ENCODE measurements around the gene ONECUT2. TPM values are rescaled to one million over a fixed set of nuclear protein-coding genes. Genes with fewer than 3 reads are reported as not detected.

Gene ONECUT2
- total and polyA plus RNA-seq, 9 donors, result 0.03 to 1.1 (median 0.19) TPM

DNA sequence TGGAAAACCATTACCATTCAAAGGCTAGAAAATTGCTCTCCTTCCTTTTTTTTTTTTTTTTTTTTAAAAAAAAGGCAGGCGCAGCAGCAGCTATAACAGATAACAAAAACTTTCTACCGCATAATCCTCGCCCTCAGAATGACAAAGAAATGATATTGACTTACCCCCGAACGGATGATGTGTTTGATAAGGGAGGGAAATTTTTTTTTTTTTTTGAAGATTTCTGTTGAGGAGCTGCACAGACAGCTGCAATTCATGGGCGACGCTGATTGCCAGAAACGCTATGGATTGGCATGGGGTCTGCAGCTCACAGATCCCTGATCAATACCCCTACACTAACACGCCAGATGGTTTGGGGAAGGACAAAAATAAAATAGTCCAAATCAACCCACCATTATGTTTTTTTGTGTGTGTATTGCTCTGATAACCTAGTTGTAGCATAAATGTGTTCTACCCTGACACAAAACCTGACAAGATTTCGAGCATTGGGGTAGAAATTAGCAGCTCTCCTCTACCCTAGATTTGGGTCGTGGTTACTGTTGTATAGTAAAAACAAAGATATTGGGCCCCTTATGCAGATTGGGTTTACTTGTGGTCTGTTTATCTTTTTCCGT is 3.6 kb upstream of the ONECUT2 start:
- no CpG with 5 or more reads among the region's 12 CpGs for WGBS (ENCODE audit: insufficient coverage)
- no peak overlapping the region for H3K4me3 ChIP-seq (ENCODE audit: low read length)
- H3K36me3 ChIP-seq (ENCODE audit: control insufficient read depth, insufficient read depth, low read length), result no peaks in the 10 kb centered on the region
- H3K9me3 ChIP-seq (replicated peaks; ENCODE audit: control insufficient read depth, low read depth, low read length), result no peaks in the 10 kb centered on the region
- H3K4me1 ChIP-seq (ENCODE audit: control insufficient read depth, insufficient read depth, low read length), result peaks cover 27% of the 10 kb centered on the region
- no peak for DNase-seq
- H3K27ac ChIP-seq (ENCODE audit: low read length), result no peak overlapping the region
- peaks cover 79% of the 10 kb centered on the region for H3K27me3 ChIP-seq (ENCODE audit: control insufficient read depth, insufficient read depth, low read length)

DNA sequence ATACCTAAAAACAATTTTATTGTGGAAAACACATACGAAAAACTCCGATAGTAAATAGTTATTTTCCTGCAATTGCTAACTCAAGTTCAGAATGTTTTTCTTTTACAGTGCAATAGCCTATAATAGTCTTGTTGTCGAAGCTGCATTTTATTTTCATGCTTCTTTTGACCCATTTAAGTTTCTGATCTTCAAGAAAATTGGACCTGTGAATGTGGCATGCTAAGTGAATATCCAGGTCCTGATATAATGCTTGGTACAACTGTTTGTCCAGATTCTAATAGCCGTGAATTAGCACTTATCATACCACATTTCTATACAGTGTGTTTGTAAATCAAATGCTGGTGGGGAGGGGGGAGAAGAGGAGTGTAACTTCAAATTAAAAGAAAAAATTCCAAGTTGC is 3.0 kb upstream of the ONECUT2 start:
- Histone ChIP-seq H3K27me3 (ENCODE audit: control insufficient read depth, insufficient read depth, low read length) (peaks cover 82% of the 10 kb centered on the region), H3K36me3 (ENCODE audit: control insufficient read depth, insufficient read depth, low read length) (no peaks in the 10 kb centered on the region), H3K9me3 (replicated peaks; ENCODE audit: control insufficient read depth, low read depth, low read length) (no peaks in the 10 kb centered on the region), H3K4me3 (ENCODE audit: low read length) (no peak overlapping the region), H3K27ac (ENCODE audit: low read length) (no peak overlapping the region), H3K4me1 (ENCODE audit: control insufficient read depth, insufficient read depth, low read length) (peaks cover 30% of the 10 kb centered on the region)
- no CpG with 5 or more reads among the region's 4 CpGs for WGBS (ENCODE audit: insufficient coverage)
- no peak for DNase-seq

DNA sequence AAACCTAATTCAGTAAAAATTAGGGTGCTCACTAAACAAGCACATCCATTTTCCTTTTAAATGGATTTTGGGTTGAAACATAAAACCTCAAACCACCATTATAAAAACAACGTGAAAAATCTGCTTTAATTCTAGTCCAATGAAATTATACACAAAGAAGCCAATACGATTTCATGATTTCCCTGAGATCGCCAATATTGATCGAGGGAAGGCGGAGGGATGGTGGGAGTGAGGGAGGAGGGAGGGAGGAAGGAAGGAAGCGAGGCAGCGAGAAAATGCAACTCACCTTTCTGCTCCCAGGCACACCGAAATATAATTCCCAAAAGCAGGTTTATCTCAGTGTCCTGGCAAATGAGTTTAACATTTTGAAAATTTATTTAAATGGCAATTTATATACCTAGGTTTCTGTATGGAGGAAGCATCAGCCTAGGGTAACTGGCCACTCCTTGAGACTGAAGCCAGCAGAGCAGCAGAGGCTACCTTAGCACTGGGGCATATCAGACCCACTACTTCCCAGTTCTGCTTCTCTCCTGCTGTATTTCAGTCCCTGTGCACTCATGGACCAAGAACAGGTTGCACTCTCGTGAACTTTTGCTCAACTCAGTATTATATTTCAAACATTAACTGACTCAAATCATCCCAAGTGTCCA is 2.3 kb upstream of the ONECUT2 start:
- Histone ChIP-seq H3K9me3 (replicated peaks; ENCODE audit: control insufficient read depth, low read depth, low read length) (no peaks in the 10 kb centered on the region), H3K27me3 (ENCODE audit: control insufficient read depth, insufficient read depth, low read length) (peaks cover 83% of the 10 kb centered on the region), H3K27ac (ENCODE audit: low read length) (no peak overlapping the region), H3K4me1 (ENCODE audit: control insufficient read depth, insufficient read depth, low read length) (peaks cover 33% of the 10 kb centered on the region), H3K36me3 (ENCODE audit: control insufficient read depth, insufficient read depth, low read length) (no peaks in the 10 kb centered on the region), H3K4me3 (ENCODE audit: low read length) (no peak overlapping the region)
- WGBS (ENCODE audit: insufficient coverage), result no CpG with 5 or more reads among the region's 9 CpGs
- DNase-seq, result no peak

DNA sequence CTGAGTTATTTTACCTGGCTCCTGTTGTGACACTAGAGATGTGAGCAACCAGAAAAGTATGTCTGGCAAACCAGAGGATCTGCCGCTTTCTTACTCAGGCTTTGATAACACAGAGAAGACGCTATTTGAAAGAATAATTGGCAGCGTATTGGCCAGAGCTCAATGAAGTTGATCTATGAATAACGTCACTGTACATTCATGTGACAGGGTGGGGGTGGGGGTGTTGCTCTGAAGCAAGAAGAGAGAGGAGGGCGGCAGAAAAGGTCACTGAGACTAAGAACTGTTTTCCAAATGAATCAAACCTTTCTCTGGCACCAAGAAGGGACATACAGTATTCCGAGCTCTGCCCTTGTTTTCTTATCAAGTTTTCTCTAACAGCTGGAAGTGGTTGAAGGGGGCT is 1.7 kb upstream of the ONECUT2 start:
- no peak overlapping the region for H3K27ac ChIP-seq (ENCODE audit: low read length)
- H3K4me1 ChIP-seq (ENCODE audit: control insufficient read depth, insufficient read depth, low read length), result peaks cover 35% of the 10 kb centered on the region
- no peaks in the 10 kb centered on the region for H3K9me3 ChIP-seq (replicated peaks; ENCODE audit: control insufficient read depth, low read depth, low read length)
- no peak overlapping the region for H3K4me3 ChIP-seq (ENCODE audit: low read length)
- DNase-seq, result no peak
- H3K36me3 ChIP-seq (ENCODE audit: control insufficient read depth, insufficient read depth, low read length), result no peaks in the 10 kb centered on the region
- peaks cover 83% of the 10 kb centered on the region for H3K27me3 ChIP-seq (ENCODE audit: control insufficient read depth, insufficient read depth, low read length)
- WGBS (ENCODE audit: insufficient coverage), result 0% methylated on average over 4 of the region's 6 CpGs

DNA sequence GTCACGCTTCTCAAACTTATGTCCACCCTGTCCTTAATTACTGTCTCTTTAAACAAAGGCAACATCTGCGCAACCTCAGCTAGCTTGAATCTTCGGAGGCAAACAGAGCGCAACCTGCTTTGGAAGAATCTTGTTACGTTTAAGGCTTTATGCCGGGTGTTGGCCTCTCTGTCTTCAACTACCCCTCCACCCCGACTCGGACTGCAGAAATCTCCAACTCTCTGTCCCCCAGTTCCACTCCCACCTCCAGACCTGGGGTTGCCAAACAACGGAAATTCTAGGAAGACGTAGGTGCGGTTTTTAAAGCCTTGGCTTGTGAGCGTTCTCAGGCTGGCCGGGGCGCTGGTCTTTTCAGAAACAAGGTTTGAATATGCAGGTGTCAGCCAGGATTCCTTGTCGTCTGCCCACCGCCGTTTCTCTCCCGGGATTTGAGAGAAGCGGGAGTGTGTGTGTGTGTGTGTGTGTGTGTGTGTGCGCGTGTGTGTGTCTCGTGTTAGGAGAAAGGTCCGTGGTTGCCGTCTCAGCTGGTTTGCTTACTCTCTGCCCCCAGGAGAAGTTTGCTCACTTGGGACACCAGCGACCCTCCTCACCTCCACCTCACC is 1.1 kb upstream of the ONECUT2 start:
- WGBS (ENCODE audit: insufficient coverage), result under 1% methylated on average over 16 of the region's 25 CpGs
- no peak for DNase-seq
- Histone ChIP-seq H3K4me3 (ENCODE audit: low read length) (no peak overlapping the region), H3K9me3 (replicated peaks; ENCODE audit: control insufficient read depth, low read depth, low read length) (no peaks in the 10 kb centered on the region), H3K27me3 (ENCODE audit: control insufficient read depth, insufficient read depth, low read length) (peaks cover 83% of the 10 kb centered on the region), H3K4me1 (ENCODE audit: control insufficient read depth, insufficient read depth, low read length) (peaks cover 41% of the 10 kb centered on the region), H3K36me3 (ENCODE audit: control insufficient read depth, insufficient read depth, low read length) (no peaks in the 10 kb centered on the region), H3K27ac (ENCODE audit: low read length) (no peak overlapping the region)

DNA sequence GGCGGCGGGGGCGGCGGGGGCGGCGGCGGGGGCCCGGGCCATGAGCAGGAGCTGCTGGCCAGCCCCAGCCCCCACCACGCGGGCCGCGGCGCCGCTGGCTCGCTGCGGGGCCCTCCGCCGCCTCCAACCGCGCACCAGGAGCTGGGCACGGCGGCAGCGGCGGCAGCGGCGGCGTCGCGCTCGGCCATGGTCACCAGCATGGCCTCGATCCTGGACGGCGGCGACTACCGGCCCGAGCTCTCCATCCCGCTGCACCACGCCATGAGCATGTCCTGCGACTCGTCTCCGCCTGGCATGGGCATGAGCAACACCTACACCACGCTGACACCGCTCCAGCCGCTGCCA is 644 bp downstream of the ONECUT2 start:
- no peaks in the 10 kb centered on the region for H3K36me3 ChIP-seq (ENCODE audit: control insufficient read depth, insufficient read depth, low read length)
- peaks cover 37% of the 10 kb centered on the region for H3K4me1 ChIP-seq (ENCODE audit: control insufficient read depth, insufficient read depth, low read length)
- H3K4me3 ChIP-seq (ENCODE audit: low read length), result no peak overlapping the region
- H3K27ac ChIP-seq (ENCODE audit: low read length), result no peak overlapping the region
- no peak for DNase-seq
- WGBS (ENCODE audit: insufficient coverage), result under 1% methylated on average over 44 of the region's 44 CpGs
- H3K9me3 ChIP-seq (replicated peaks; ENCODE audit: control insufficient read depth, low read depth, low read length), result no peaks in the 10 kb centered on the region
- H3K27me3 ChIP-seq (ENCODE audit: control insufficient read depth, insufficient read depth, low read length), result peaks cover 86% of the 10 kb centered on the region

DNA sequence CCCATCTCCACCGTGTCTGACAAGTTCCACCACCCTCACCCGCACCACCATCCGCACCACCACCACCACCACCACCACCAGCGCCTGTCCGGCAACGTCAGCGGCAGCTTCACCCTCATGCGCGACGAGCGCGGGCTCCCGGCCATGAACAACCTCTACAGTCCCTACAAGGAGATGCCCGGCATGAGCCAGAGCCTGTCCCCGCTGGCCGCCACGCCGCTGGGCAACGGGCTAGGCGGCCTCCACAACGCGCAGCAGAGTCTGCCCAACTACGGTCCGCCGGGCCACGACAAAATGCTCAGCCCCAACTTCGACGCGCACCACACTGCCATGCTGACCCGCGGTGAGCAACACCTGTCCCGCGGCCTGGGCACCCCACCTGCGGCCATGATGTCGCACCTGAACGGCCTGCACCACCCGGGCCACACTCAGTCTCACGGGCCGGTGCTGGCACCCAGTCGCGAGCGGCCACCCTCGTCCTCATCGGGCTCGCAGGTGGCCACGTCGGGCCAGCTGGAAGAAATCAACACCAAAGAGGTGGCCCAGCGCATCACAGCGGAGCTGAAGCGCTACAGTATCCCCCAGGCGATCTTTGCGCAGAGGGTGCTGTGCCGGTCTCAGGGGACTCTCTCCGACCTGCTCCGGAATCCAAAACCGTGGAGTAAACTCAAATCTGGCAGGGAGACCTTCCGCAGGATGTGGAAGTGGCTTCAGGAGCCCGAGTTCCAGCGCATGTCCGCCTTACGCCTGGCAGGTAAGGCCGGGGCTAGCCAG is 1.2 kb downstream of the ONECUT2 start:
- Histone ChIP-seq H3K9me3 (replicated peaks; ENCODE audit: control insufficient read depth, low read depth, low read length) (no peaks in the 10 kb centered on the region), H3K4me3 (ENCODE audit: low read length) (no peak overlapping the region), H3K4me1 (ENCODE audit: control insufficient read depth, insufficient read depth, low read length) (peaks cover 37% of the 10 kb centered on the region), H3K27ac (ENCODE audit: low read length) (no peak overlapping the region), H3K27me3 (ENCODE audit: control insufficient read depth, insufficient read depth, low read length) (peaks cover 86% of the 10 kb centered on the region), H3K36me3 (ENCODE audit: control insufficient read depth, insufficient read depth, low read length) (no peaks in the 10 kb centered on the region)
- no peak for DNase-seq
- 2% methylated on average over 62 of the region's 62 CpGs for WGBS (ENCODE audit: insufficient coverage)

DNA sequence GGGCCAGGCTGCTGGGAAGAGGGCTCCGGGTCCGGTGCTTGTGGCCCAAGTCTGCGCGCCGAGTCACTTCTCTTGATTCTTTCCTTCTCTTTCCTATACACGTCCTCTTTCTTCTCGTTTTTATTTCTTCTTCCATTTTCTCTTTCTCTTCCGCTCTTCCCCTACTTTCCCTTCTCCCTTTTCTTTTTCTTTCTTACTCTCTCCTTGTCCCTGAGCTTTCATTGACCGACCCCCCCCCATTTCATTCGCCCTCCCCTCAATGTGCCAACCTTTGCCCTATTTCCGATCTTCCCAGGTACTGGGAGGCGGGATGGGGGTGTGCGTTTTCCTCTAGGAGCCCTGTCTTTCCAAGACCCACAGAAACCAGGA is 1.8 kb downstream of the ONECUT2 start:
- 3% methylated on average over 8 of the region's 13 CpGs for WGBS (ENCODE audit: insufficient coverage)
- peaks cover 37% of the 10 kb centered on the region for H3K4me1 ChIP-seq (ENCODE audit: control insufficient read depth, insufficient read depth, low read length)
- no peaks in the 10 kb centered on the region for H3K9me3 ChIP-seq (replicated peaks; ENCODE audit: control insufficient read depth, low read depth, low read length)
- peaks cover 87% of the 10 kb centered on the region for H3K27me3 ChIP-seq (ENCODE audit: control insufficient read depth, insufficient read depth, low read length)
- DNase-seq, result no peak
- H3K27ac ChIP-seq (ENCODE audit: low read length), result no peak overlapping the region
- no peaks in the 10 kb centered on the region for H3K36me3 ChIP-seq (ENCODE audit: control insufficient read depth, insufficient read depth, low read length)
- no peak overlapping the region for H3K4me3 ChIP-seq (ENCODE audit: low read length)

DNA sequence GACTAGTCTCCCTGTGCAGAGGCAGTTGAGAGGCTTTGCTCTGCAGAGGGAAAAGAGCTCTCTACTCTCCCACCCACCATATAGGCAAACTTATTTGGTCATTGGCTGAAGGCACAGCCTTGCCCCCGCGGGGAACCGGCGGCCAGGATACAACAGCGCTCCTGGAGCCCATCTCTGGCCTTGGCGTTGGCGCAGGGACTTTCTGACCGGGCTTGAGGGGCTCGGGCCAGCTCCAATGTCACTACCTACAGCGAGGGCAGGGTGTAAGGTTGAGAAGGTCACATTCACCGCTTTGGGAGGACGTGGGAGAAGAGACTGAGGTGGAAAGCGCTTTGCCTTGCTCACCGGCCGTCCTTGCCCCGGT is 2.2 kb downstream of the ONECUT2 start:
- Histone ChIP-seq H3K27me3 (ENCODE audit: control insufficient read depth, insufficient read depth, low read length) (peaks cover 91% of the 10 kb centered on the region), H3K9me3 (replicated peaks; ENCODE audit: control insufficient read depth, low read depth, low read length) (no peaks in the 10 kb centered on the region), H3K4me1 (ENCODE audit: control insufficient read depth, insufficient read depth, low read length) (peaks cover 37% of the 10 kb centered on the region), H3K27ac (ENCODE audit: low read length) (no peak overlapping the region), H3K4me3 (ENCODE audit: low read length) (no peak overlapping the region), H3K36me3 (ENCODE audit: control insufficient read depth, insufficient read depth, low read length) (no peaks in the 10 kb centered on the region)
- no peak for DNase-seq
- under 1% methylated on average over 16 of the region's 16 CpGs for WGBS (ENCODE audit: insufficient coverage)
